DND-41 (cell line): ENCODE results near the gene PLCD3.

Experiments used
- CTCF ChIP-seq: IDR thresholded peaks from 2 replicates; pipeline ENCODE4 v1.5.1; 2012; ENCODE audit warnings: borderline replicate concordance, low read length, moderate library complexity, mild to moderate bottlenecking; ENCODE audit not compliant: poor library complexity, severe bottlenecking; ENCODE audit errors: extremely low read depth
- EZH2 ChIP-seq: IDR thresholded peaks from 3 replicates; pipeline ENCODE4 v1.6.1; 2012; ENCODE audit warnings: borderline replicate concordance, low read depth, mild to moderate bottlenecking, moderate library complexity, low read length, inconsistent platforms; ENCODE audit not compliant: severe bottlenecking

- no peak for TF ChIP-seq CTCF
- TF ChIP-seq EZH2: no peak
Observed at GRCh38 chr17:45146166-45146565, 13.9 kb upstream of the PLCD3 start.
